GM12878 (cell line): ENCODE data around the gene SRPX2. TPM values are rescaled to one million over a fixed set of nuclear protein-coding genes. Genes with fewer than 3 reads are reported as not detected.

Source experiments
- ATAC-seq: fragments of 200-7000 bp; cut with Tn5 transposase; 3 replicates; pipeline ENCODE4 v1.9.1; 2020; ENCODE audit warnings: mild to moderate bottlenecking, moderate library complexity
- BruUV-seq: library from RNA; stranded (reverse); fragments of 400-500 nt; replicated peaks from 2 replicates; lab custom pipeline; 2021; lab: Mats Ljungman, UMichigan
- CTCF ChIA-PET: fragments of 300-600 bp; sonication (Branson Sonifier 250); formaldehyde crosslinking; extraction: SDS; loops from one replicate; lab custom pipeline; 2021; ENCODE audit warnings: inconsistent platforms; lab: Yijun Ruan, JAX
- POLR2A ChIA-PET: fragments of 350-600 bp; formaldehyde crosslinking; extraction: SDS; loops from one replicate; lab custom pipeline; 2021; ENCODE audit warnings: inconsistent platforms; lab: Charles Lee
- RAD21 ChIA-PET: fragments of 300-600 bp; sonication (Branson Sonifier 250); formaldehyde crosslinking; loops from one replicate; lab custom pipeline; 2023; ENCODE audit warnings: antibody characterized with exemption; ENCODE audit not compliant: unreplicated experiment; lab: Charles Lee
- SMC1A ChIA-PET: fragments of 300-600 bp; sonication (Branson Sonifier 250); formaldehyde crosslinking; loops from one replicate; lab custom pipeline; 2023; ENCODE audit not compliant: unreplicated experiment, uncharacterized antibody; lab: Charles Lee
- DNase-seq: peaks from one replicate; pipeline ENCODE4 v3.0.0-alpha.2; 2011; ENCODE audit warnings: low read depth, low spot score
- FAIRE-seq: peaks from 3 replicates; lab custom pipeline; 2011; peaks lifted over from hg19 to GRCh38; lab: Jason Lieb, UNC
- H2AFZ ChIP-seq: 2 replicates; pipeline ENCODE4 v1.6.0; 2011; ENCODE audit warnings: low read depth, low read length, control low read depth; ENCODE audit not compliant: control insufficient read depth
- H3K27ac ChIP-seq: 2 replicates; pipeline ENCODE4 v1.5.1; 2011; ENCODE audit warnings: control low read depth; ENCODE audit not compliant: control insufficient read depth, insufficient read depth
- H3K27me3 ChIP-seq, 2 experiments: replicated peaks in 1 of 2; 2 replicates each; pipeline versions ENCODE4 v1.6.0 to v1.6.1; 2011; ENCODE audit warnings: low read length in 1 of 2; ENCODE audit not compliant: control insufficient read depth in 2 of 2, insufficient read depth in 2 of 2
- H3K36me3 ChIP-seq, 2 experiments: 2 replicates each; pipeline ENCODE4 v1.5.1; 2011; ENCODE audit warnings: low read length in 1 of 2; ENCODE audit not compliant: control insufficient read depth in 2 of 2, insufficient read depth in 2 of 2
- H3K4me1 ChIP-seq: 2 replicates; pipeline ENCODE4 v1.6.1; 2011; ENCODE audit warnings: mild to moderate bottlenecking, low read length, moderate library complexity, mixed read lengths; ENCODE audit not compliant: control insufficient read depth, insufficient read depth
- H3K4me2 ChIP-seq: 2 replicates; pipeline ENCODE4 v1.6.0; 2011; ENCODE audit warnings: control low read depth; ENCODE audit not compliant: control insufficient read depth, insufficient read depth
- H3K4me3 ChIP-seq: fragments of 200-600 bp; sonication (generic); 2 replicates; pipeline ENCODE4 v1.5.1; 2016
- H3K79me2 ChIP-seq: 2 replicates; pipeline ENCODE4 v1.6.0; 2011; ENCODE audit warnings: low read length; ENCODE audit not compliant: control insufficient read depth, insufficient read depth
- H3K9ac ChIP-seq: 2 replicates; pipeline ENCODE4 v1.8.0; 2011; ENCODE audit warnings: low read length, control low read depth, mixed read lengths; ENCODE audit not compliant: control insufficient read depth, insufficient read depth
- H3K9me3 ChIP-seq: replicated peaks from 3 replicates; pipeline ENCODE4 v1.5.1; 2011; ENCODE audit warnings: mild to moderate bottlenecking, low read length; ENCODE audit not compliant: control insufficient read depth, insufficient read depth
- H4K20me1 ChIP-seq: 2 replicates; pipeline ENCODE4 v1.6.0; 2011; ENCODE audit not compliant: control insufficient read depth, insufficient read depth
- BHLHE40 ChIP-seq, 2 experiments: fragments of 450-650 bp in 1 of 2; IDR thresholded peaks; 2 replicates each; pipeline ENCODE4 v1.6.1; 2011 to 2017; ENCODE audit warnings: low read depth in 2 of 2, borderline replicate concordance in 1 of 2, improper control_type of control experiment in 1 of 2, low read length in 1 of 2, mild to moderate bottlenecking in 1 of 2
- CBX5 ChIP-seq: sonication (generic); IDR thresholded peaks from 2 replicates; pipeline ENCODE4 v1.6.1; 2016; ENCODE audit warnings: low read depth, moderate library complexity, mild to moderate bottlenecking, inconsistent platforms
- CEBPB ChIP-seq, 2 experiments: fragments of 150-350 bp in 1 of 2; IDR thresholded peaks; 2 replicates each; pipeline ENCODE4 v1.6.1; 2012 to 2014; ENCODE audit warnings: low read depth in 2 of 2, low read length in 2 of 2, borderline replicate concordance in 1 of 2, inconsistent platforms in 1 of 2
- EZH2 ChIP-seq: IDR thresholded peaks from 2 replicates; pipeline ENCODE4 v1.6.1; 2012; ENCODE audit warnings: low read depth, mild to moderate bottlenecking, control low read depth, inconsistent platforms, low read length, borderline replicate concordance; ENCODE audit not compliant: control insufficient read depth
- FOXM1 ChIP-seq: IDR thresholded peaks from 2 replicates; pipeline ENCODE4 v1.6.1; 2012; ENCODE audit warnings: low read depth, mild to moderate bottlenecking, inconsistent platforms, low read length, moderate library complexity
- HDAC6 ChIP-seq: fragments of 200-600 bp; sonication (generic); IDR thresholded peaks from one replicate; pipeline ENCODE4 v1.8.0; 2017; ENCODE audit warnings: antibody characterized with exemption; ENCODE audit not compliant: unreplicated experiment
- JUND ChIP-seq: IDR thresholded peaks from 2 replicates; pipeline ENCODE4 v1.6.1; 2012; ENCODE audit warnings: low read depth, mild to moderate bottlenecking, low read length, improper control_type of control experiment, moderate library complexity
- KDM1A ChIP-seq: fragments of 200-600 bp; sonication (generic); IDR thresholded peaks from 2 replicates; pipeline ENCODE4 v1.6.1; 2016; ENCODE audit warnings: borderline replicate concordance
- MTA3 ChIP-seq: IDR thresholded peaks from 2 replicates; pipeline ENCODE4 v1.6.1; 2012; ENCODE audit warnings: low read length, inconsistent platforms, borderline replicate concordance
- MYC ChIP-seq: IDR thresholded peaks from 2 replicates; pipeline ENCODE4 v1.6.1; 2011; ENCODE audit warnings: mild to moderate bottlenecking, low read length, moderate library complexity, inconsistent platforms; ENCODE audit not compliant: insufficient read depth, insufficient replicate concordance, insufficient read length, severe bottlenecking
- NBN ChIP-seq: fragments of 450-650 bp; IDR thresholded peaks from 2 replicates; pipeline ENCODE4 v1.6.1; 2016
- POLR2AphosphoS5 ChIP-seq: IDR thresholded peaks from 2 replicates; pipeline ENCODE4 v1.6.1; 2011; ENCODE audit warnings: mild to moderate bottlenecking, low read length, inconsistent platforms
- RB1 ChIP-seq: fragments of 450-650 bp; formaldehyde crosslinking; IDR thresholded peaks from 2 replicates; pipeline ENCODE4 v1.6.1; 2017; ENCODE audit warnings: mild to moderate bottlenecking, borderline replicate concordance
- SIX5 ChIP-seq: IDR thresholded peaks from 2 replicates; pipeline ENCODE4 v1.6.1; 2011; ENCODE audit warnings: mild to moderate bottlenecking, low read depth, low read length, moderate library complexity; ENCODE audit not compliant: severe bottlenecking
- ZBED1 ChIP-seq: IDR thresholded peaks from 2 replicates; pipeline ENCODE4 v1.6.1; 2016; ENCODE audit warnings: borderline replicate concordance
- ZNF207 ChIP-seq: fragments of 450-650 bp; IDR thresholded peaks from 2 replicates; pipeline ENCODE4 v1.6.1; 2014; ENCODE audit warnings: antibody characterized with exemption, mild to moderate bottlenecking, borderline replicate concordance
- ZZZ3 ChIP-seq: IDR thresholded peaks from 2 replicates; pipeline ENCODE4 v1.6.1; 2011; ENCODE audit warnings: low read depth; ENCODE audit not compliant: control insufficient read depth, insufficient read length
- WGBS: methylation state at CpG from one replicate; pipeline ENCODE4 v1.1.6; 2016; ENCODE audit warnings: low lambda C conversion rate; ENCODE audit not compliant: insufficient replicate concordance, insufficient coverage; ENCODE audit errors: missing lambda C conversion rate; 5-methylcytosine and 5-hydroxymethylcytosine counted together
- in situ Hi-C: fragments of 300-500 bp; cut with MboI; formaldehyde crosslinking; loops from 9 replicates; pipeline ENCODE4 v1.14.3; 2018; ENCODE audit warnings: mixed read lengths
- intact Hi-C: fragments of 100-400 bp; cut with micrococcal nuclease; formaldehyde crosslinking; loops from one replicate; pipeline ENCODE4 v1.14.2; 2022; ENCODE audit not compliant: unreplicated experiment
- polyA plus RNA-seq, 11 experiments: library from polyadenylated mRNA; depleted of rRNA in 4 of 11; unstranded in 6 of 11; stranded (reverse) in 5 of 11; fragments of >200 nt; fragmentation: Nextera tagmentation in 4 of 11; fragmentation: Illumina TruSeq in 1 of 11; extraction: Ambion mirVana in 4 of 11; extraction: Trizol in 1 of 11; gene quantifications; 1 replicate in 1 of 11; 2 replicates in 10 of 11; pipeline versions ENCODE4 v1.2.1 to v1.2.3, GENCODE V29; 2011 to 2016; ENCODE audit warnings: inconsistent platforms in 2 of 11, missing spikeins in 2 of 11, low read depth in 1 of 11
- total RNA-seq, 4 experiments: library from RNA; depleted of rRNA in 3 of 4; stranded (reverse); fragments of >200 nt in 3 of 4; fragmentation: Illumina TruSeq in 1 of 4; extraction: Trizol in 1 of 4; gene quantifications; 2 replicates each; pipeline versions ENCODE4 v1.2.1 to v1.2.3, GENCODE V29; 2013 to 2021
- TF ChIP-seq, protein P1 (sequence below): IDR thresholded peaks from 2 replicates; pipeline ENCODE4 v1.6.1; 2012; ENCODE audit warnings: low read depth, low read length, improper control_type of control experiment
- TF ChIP-seq, protein P2 (sequence below): IDR thresholded peaks from 2 replicates; pipeline ENCODE4 v1.6.1; 2012; ENCODE audit warnings: low read depth, low read length, improper control_type of control experiment
- TF ChIP-seq, protein P3 (sequence below): fragments of 450-650 bp; IDR thresholded peaks from 2 replicates; pipeline ENCODE4 v1.6.1; 2017; ENCODE audit warnings: mild to moderate bottlenecking, moderate library complexity

SRPX2 gene
- total and polyA plus RNA-seq, 10 of the 15 experiments (the other 5 are each of a cell fraction or from before 2014, with no cell fraction given), result not detected

DNA sequence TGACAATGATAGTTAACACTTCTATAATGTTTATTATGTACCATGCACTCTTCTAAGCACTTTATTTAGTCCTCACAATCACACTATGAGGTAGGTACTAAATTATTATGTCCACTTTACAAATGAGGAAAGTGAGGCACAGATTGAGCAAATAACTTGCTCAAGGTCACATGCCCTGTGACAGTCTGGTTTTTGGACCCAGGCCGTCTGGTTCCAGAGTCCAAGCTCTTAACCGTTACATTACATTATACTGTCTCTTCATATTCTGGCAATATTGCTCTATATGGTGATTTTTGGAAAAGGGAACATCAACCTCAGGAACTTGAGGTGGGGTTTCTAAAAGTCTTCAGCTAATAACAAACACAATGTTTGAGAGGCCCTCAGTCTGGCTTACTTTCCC lies 75.1 kb downstream of the SRPX2 start:
- ATAC-seq, result no peak
- Histone ChIP-seq H3K4me2 (no peak overlapping the region), H3K4me3 (no peak overlapping the region), H3K79me2 (no peaks in the 10 kb centered on the region), H3K36me3 (no peaks in the 10 kb centered on the region), H3K4me1 (no peaks in the 10 kb centered on the region), H2AFZ (no peak overlapping the region), H3K27me3 (no peaks in the 10 kb centered on the region), H3K9ac (no peak overlapping the region), H4K20me1 (no peaks in the 10 kb centered on the region), H3K9me3 (no peaks in the 10 kb centered on the region), H3K27ac (no peak overlapping the region)
- no peak for DNase-seq
- ChIA-PET POLR2A (interaction anchor here (0.7 kb wide), 1 partner anchor 32 kb away, joined by 4 read pairs; no protein-coding TSS in a partner anchor), RAD21 (no interaction called here), SMC1A (interaction anchor here (0.9 kb wide), 1 partner anchor 52 kb away, joined by 3 read pairs; no protein-coding TSS in a partner anchor), CTCF (no interaction called here)
- in situ Hi-C loops, result no loop called here
- no TSS peak for BruUV-seq
- TF ChIP-seq ZNF207 (no peak), EZH2 (no peak), CEBPB (IDR thresholded peaks at IDR 0.05; ENCODE audit: borderline replicate concordance in 1 of 2, low read depth in 2 of 2, low read length in 2 of 2) (no peak), POLR2AphosphoS5 (no peak), KDM1A (no peak), MYC (no peak), MTA3 (no peak), ZZZ3 (no peak), CBX5 (no peak), JUND (no peak), ZBED1 (no peak), NBN (no peak), BHLHE40 (IDR thresholded peaks at IDR 0.05; ENCODE audit: borderline replicate concordance in 1 of 2, low read depth in 2 of 2, low read length in 1 of 2) (no peak), HDAC6 (no peak), RB1 (no peak), FOXM1 (no peak), SIX5 (no peak)
- TF ChIP-seq, protein P1, sequence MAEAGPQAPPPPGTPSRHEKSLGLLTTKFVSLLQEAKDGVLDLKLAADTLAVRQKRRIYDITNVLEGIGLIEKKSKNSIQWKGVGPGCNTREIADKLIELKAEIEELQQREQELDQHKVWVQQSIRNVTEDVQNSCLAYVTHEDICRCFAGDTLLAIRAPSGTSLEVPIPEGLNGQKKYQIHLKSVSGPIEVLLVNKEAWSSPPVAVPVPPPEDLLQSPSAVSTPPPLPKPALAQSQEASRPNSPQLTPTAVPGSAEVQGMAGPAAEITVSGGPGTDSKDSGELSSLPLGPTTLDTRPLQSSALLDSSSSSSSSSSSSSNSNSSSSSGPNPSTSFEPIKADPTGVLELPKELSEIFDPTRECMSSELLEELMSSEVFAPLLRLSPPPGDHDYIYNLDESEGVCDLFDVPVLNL, result no peak
- TF ChIP-seq, protein P2, sequence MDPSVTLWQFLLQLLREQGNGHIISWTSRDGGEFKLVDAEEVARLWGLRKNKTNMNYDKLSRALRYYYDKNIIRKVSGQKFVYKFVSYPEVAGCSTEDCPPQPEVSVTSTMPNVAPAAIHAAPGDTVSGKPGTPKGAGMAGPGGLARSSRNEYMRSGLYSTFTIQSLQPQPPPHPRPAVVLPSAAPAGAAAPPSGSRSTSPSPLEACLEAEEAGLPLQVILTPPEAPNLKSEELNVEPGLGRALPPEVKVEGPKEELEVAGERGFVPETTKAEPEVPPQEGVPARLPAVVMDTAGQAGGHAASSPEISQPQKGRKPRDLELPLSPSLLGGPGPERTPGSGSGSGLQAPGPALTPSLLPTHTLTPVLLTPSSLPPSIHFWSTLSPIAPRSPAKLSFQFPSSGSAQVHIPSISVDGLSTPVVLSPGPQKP, result no peak
- TF ChIP-seq, protein P3, sequence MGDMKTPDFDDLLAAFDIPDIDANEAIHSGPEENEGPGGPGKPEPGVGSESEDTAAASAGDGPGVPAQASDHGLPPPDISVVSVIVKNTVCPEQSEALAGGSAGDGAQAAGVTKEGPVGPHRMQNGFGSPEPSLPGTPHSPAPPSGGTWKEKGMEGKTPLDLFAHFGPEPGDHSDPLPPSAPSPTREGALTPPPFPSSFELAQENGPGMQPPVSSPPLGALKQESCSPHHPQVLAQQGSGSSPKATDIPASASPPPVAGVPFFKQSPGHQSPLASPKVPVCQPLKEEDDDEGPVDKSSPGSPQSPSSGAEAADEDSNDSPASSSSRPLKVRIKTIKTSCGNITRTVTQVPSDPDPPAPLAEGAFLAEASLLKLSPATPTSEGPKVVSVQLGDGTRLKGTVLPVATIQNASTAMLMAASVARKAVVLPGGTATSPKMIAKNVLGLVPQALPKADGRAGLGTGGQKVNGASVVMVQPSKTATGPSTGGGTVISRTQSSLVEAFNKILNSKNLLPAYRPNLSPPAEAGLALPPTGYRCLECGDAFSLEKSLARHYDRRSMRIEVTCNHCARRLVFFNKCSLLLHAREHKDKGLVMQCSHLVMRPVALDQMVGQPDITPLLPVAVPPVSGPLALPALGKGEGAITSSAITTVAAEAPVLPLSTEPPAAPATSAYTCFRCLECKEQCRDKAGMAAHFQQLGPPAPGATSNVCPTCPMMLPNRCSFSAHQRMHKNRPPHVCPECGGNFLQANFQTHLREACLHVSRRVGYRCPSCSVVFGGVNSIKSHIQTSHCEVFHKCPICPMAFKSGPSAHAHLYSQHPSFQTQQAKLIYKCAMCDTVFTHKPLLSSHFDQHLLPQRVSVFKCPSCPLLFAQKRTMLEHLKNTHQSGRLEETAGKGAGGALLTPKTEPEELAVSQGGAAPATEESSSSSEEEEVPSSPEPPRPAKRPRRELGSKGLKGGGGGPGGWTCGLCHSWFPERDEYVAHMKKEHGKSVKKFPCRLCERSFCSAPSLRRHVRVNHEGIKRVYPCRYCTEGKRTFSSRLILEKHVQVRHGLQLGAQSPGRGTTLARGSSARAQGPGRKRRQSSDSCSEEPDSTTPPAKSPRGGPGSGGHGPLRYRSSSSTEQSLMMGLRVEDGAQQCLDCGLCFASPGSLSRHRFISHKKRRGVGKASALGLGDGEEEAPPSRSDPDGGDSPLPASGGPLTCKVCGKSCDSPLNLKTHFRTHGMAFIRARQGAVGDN, result no peak
- intact Hi-C loops, result no loop called here
- 31% methylated on average over 2 of the region's 2 CpGs for WGBS
- no peak for FAIRE-seq
